HK-2 (cell line): ENCODE measurements around the gene ITIH1.
"Not testable (repeated sequence)": the region's sequence is repeated elsewhere in the genome, so short reads cannot be mapped to it uniquely, and the experiment has no call there.

Source experiments
- DNase-seq: peaks from one replicate; pipeline ENCODE4 v3.0.0-alpha.2; 2018; ENCODE audit not compliant: unreplicated experiment

Gene ITIH1

GRCh38 chr3:52774066-52774713 is 3.2 kb upstream of the ITIH1 start:
- DNase-seq = no peak

- DNase-seq = no peak
Observed at GRCh38 chr3:52774901-52775864, 2.2 kb upstream of the ITIH1 start.

- DNase-seq = no peak
Observed at GRCh38 chr3:52775877-52776276, 1.5 kb upstream of the ITIH1 start.

- not testable (repeated sequence) for DNase-seq
Observed at GRCh38 chr3:52776486-52776885, 913 bp upstream of the ITIH1 start.

- no peak for DNase-seq
Observed at GRCh38 chr3:52777959-52778805, 783 bp downstream of the ITIH1 start.

- DNase-seq = no peak
Observed at GRCh38 chr3:52779011-52779836, 1.8 kb downstream of the ITIH1 start.

GRCh38 chr3:52779837-52780585 is 2.6 kb downstream of the ITIH1 start:
- no peak for DNase-seq

GRCh38 chr3:52781741-52782140 is 4.3 kb downstream of the ITIH1 start:
- DNase-seq = no peak

GRCh38 chr3:52782412-52783210 is 5.2 kb downstream of the ITIH1 start:
- DNase-seq = no peak

GRCh38 chr3:52783211-52783555 is 5.8 kb downstream of the ITIH1 start:
- no peak for DNase-seq

- no peak for DNase-seq
Observed at GRCh38 chr3:52784021-52784621, 6.7 kb downstream of the ITIH1 start.

GRCh38 chr3:52784931-52785590 is 7.7 kb downstream of the ITIH1 start:
- DNase-seq = no peak

- no peak for DNase-seq
Observed at GRCh38 chr3:52786330-52787215, 9.2 kb downstream of the ITIH1 start.

- DNase-seq = no peak
Observed at GRCh38 chr3:52787246-52787645, 9.8 kb downstream of the ITIH1 start.

- no peak for DNase-seq
Observed at GRCh38 chr3:52787672-52788625, 10.6 kb downstream of the ITIH1 start.

GRCh38 chr3:52788890-52789745 is 11.7 kb downstream of the ITIH1 start:
- no peak for DNase-seq
